Skeletal muscle tissue (tissue), 4 donors: ENCODE measurements around the gene SLC27A2. TPM values are rescaled to one million over a fixed set of nuclear protein-coding genes. Genes with fewer than 3 reads are reported as not detected.
"Not testable (repeated sequence)": the region's sequence is repeated elsewhere in the genome, so short reads cannot be mapped to it uniquely, and the experiment has no call there.

ENCODE experiments used
- H3K27ac ChIP-seq: one replicate; pipeline ENCODE4 v1.7.0; 2013; ENCODE audit warnings: mild to moderate bottlenecking, low read depth, low read length, inconsistent platforms
- H3K27me3 ChIP-seq, 3 donors: one replicate each; pipeline ENCODE4 v1.7.0; 2013; ENCODE audit warnings: low read length in 3 of 3; ENCODE audit not compliant: control insufficient read depth in 3 of 3, insufficient read depth in 3 of 3
- H3K36me3 ChIP-seq, 3 donors: one replicate each; pipeline ENCODE4 v1.7.0; 2013; ENCODE audit warnings: low read length in 3 of 3; ENCODE audit not compliant: control insufficient read depth in 3 of 3, insufficient read depth in 3 of 3
- H3K4me1 ChIP-seq, 3 donors: one replicate each; pipeline ENCODE4 v1.7.0; 2013; ENCODE audit warnings: low read length in 3 of 3, mild to moderate bottlenecking in 3 of 3; ENCODE audit not compliant: control insufficient read depth in 3 of 3, insufficient read depth in 3 of 3
- H3K4me3 ChIP-seq, 3 donors: one replicate each; pipeline ENCODE4 v1.7.0; 2013; ENCODE audit warnings: low read length in 3 of 3
- H3K9ac ChIP-seq, 3 donors: one replicate each; pipeline ENCODE4 v1.7.0; 2013; ENCODE audit warnings: low read length in 3 of 3, mild to moderate bottlenecking in 3 of 3, moderate library complexity in 2 of 3, low read depth in 1 of 3
- H3K9me3 ChIP-seq, 3 donors: one replicate each; pipeline ENCODE4 v1.7.0; 2013; ENCODE audit warnings: low read length in 3 of 3; ENCODE audit not compliant: control insufficient read depth in 3 of 3
- total RNA-seq: library from RNA; depleted of rRNA; stranded (reverse); fragments of >200 nt; gene quantifications from one replicate; pipeline ENCODE4 v1.2.3, GENCODE V29; 2014
- donor health status: Osteomylitis.

The SLC27A2 gene
- total RNA-seq, 1 donor from 2014 or later: under 0.01 TPM

GRCh38 chr15:50162969-50163718 is 18.9 kb upstream of the SLC27A2 start:
- H3K9ac ChIP-seq: no peak overlapping the region
- H3K36me3 ChIP-seq: no peaks in the 10 kb centered on the region
- no peaks in the 10 kb centered on the region for H3K4me1 ChIP-seq
- H3K4me3 ChIP-seq: no peak overlapping the region
- no peaks in the 10 kb centered on the region for H3K9me3 ChIP-seq
- peaks cover 0 to 3% (median 0%) of the 10 kb centered on the region in 3 donors for H3K27me3 ChIP-seq
- H3K27ac ChIP-seq: no peak overlapping the region

- no peak overlapping the region for H3K4me3 ChIP-seq
- no peaks in the 10 kb centered on the region for H3K36me3 ChIP-seq
- no peaks in the 10 kb centered on the region for H3K9me3 ChIP-seq
- no peak overlapping the region for H3K9ac ChIP-seq
- no peaks in the 10 kb centered on the region for H3K4me1 ChIP-seq
- no peak overlapping the region for H3K27ac ChIP-seq
- peaks cover 0 to 3% (median 0%) of the 10 kb centered on the region in 3 donors for H3K27me3 ChIP-seq
Measured at GRCh38 chr15:50163719-50164410, 18.1 kb upstream of the SLC27A2 start.

DNA sequence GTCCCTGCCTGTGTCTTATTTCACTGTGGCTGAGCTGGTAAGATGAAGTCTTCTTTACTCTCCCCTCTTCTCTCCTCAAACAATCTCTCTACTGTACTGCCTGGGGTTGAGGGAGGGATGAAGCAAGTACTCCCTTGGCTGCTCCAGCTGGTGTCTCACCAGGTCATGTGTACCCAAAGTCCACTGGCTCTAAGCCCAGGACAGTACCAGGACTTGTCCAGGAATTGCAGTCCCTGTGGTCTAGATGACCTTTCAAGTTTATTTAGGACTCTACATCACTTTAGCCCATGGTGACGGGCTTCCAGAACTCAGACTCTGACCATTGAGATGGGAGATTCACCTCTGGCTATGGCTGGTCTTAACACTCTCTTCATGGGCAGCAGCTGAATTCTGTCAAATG is 17.5 kb upstream of the SLC27A2 start:
- no peak overlapping the region for H3K9ac ChIP-seq
- H3K4me1 ChIP-seq: no peaks in the 10 kb centered on the region
- no peaks in the 10 kb centered on the region for H3K36me3 ChIP-seq
- no peak overlapping the region for H3K27ac ChIP-seq
- H3K27me3 ChIP-seq: peaks cover 0 to 3% (median 0%) of the 10 kb centered on the region in 3 donors
- no peaks in the 10 kb centered on the region for H3K9me3 ChIP-seq
- H3K4me3 ChIP-seq: no peak overlapping the region

- Histone ChIP-seq H3K9me3 (no peaks in the 10 kb centered on the region), H3K4me1 (no peaks in the 10 kb centered on the region), H3K4me3 (no peak overlapping the region), H3K9ac (no peak overlapping the region), H3K27ac (no peak overlapping the region), H3K36me3 (no peaks in the 10 kb centered on the region), H3K27me3 (peaks cover 0 to 3% (median 0%) of the 10 kb centered on the region in 3 donors)
Measured at GRCh38 chr15:50166216-50166615, 15.8 kb upstream of the SLC27A2 start.

DNA sequence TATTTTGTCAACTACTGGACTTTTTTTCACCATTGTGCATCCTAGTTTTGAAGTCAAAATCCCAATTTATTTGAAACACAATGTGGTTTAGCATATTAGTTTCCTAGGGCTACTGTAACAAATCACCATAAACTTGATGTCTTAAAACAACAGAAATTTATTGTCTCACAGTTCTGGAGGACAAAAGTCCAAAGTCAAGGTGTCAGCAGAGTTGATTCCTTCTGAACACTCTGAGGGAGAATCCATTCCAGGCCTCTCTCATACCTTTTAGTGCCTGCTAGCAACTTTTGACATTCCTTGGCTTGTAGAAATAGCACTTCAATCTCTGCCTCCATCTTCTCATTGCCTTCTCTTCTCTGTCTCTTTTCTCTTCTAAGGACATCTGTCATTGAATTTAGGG is 14.9 kb upstream of the SLC27A2 start:
- Histone ChIP-seq H3K9ac (no peak overlapping the region), H3K4me1 (no peaks in the 10 kb centered on the region), H3K4me3 (no peak overlapping the region), H3K36me3 (no peaks in the 10 kb centered on the region), H3K27ac (no peak overlapping the region), H3K27me3 (peaks cover 0 to 3% (median 0%) of the 10 kb centered on the region in 3 donors), H3K9me3 (no peaks in the 10 kb centered on the region)

- Histone ChIP-seq H3K36me3 (no peaks in the 10 kb centered on the region), H3K9me3 (no peaks in the 10 kb centered on the region), H3K4me1 (no peaks in the 10 kb centered on the region), H3K27ac (no peak overlapping the region), H3K4me3 (no peak overlapping the region), H3K9ac (no peak overlapping the region), H3K27me3 (peaks cover 0 to 2% (median 0%) of the 10 kb centered on the region in 3 donors)
Measured at GRCh38 chr15:50168379-50168778, 13.6 kb upstream of the SLC27A2 start.

GRCh38 chr15:50168783-50169411 is 13.1 kb upstream of the SLC27A2 start:
- Histone ChIP-seq H3K4me3 (no peak overlapping the region), H3K27me3 (no peaks in the 10 kb centered on the region), H3K9ac (no peak overlapping the region), H3K4me1 (no peaks in the 10 kb centered on the region), H3K36me3 (no peaks in the 10 kb centered on the region), H3K9me3 (no peaks in the 10 kb centered on the region), H3K27ac (no peak overlapping the region)

DNA sequence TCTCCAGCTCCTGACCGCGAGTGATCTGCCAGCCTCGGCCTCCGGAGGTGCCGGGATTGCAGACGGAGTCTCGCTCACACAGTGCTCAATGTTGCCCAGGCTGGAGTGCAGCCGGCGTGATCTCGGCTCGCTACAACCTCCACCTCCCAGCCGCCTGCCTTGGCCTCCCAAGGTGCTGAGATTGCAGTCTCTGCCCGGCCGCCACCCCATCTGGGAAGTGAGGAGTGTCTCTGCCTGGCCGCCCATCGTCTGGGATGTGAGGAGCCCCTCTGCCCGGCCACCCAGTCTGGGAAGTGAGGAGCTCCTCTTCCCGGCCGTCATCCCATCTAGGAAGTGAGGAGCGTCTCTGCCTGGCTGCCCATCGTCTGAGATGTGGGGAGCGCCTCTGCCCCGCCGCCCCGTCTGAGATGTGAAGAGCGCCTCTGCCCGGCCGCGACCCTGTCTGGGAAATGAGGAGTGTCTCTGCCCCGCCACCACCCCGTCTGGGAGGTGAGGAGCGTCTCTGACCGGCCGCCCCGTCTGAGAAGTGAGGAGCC is 9.6 kb upstream of the SLC27A2 start:
- H3K27me3 ChIP-seq, H3K4me3 ChIP-seq, H3K36me3 ChIP-seq, H3K9me3 ChIP-seq, H3K4me1 ChIP-seq, H3K27ac ChIP-seq, H3K9ac ChIP-seq: not testable (repeated sequence)

GRCh38 chr15:50176869-50177268 is 5.1 kb upstream of the SLC27A2 start:
- Histone ChIP-seq H3K36me3 (no peaks in the 10 kb centered on the region), H3K9me3 (no peaks in the 10 kb centered on the region), H3K4me3 (no peak overlapping the region), H3K4me1 (peaks cover 0 to 1% (median under 1%) of the 10 kb centered on the region in 3 donors), H3K9ac (no peak overlapping the region), H3K27ac (no peak overlapping the region), H3K27me3 (peaks cover 4 to 14% (median 5%) of the 10 kb centered on the region in 3 donors)

DNA sequence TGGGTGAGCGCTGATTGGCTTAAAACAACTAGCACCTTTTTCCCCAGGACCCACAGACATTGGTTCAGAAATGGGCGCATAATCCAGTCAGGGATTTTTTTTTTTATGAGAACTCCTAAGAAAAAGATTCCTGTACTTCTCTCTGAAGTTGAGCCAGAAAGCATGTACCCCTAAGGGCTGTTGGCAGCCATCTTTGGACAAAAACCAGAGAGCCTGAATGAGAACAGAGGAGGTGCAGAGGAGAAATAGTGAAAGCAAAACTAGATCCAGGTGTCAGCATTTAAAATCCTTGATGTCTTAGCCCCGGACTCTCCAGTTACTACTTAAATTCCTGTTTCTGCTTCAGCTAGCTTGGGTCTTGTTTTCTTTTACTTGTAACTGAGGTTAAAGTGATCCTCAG is 1.9 kb upstream of the SLC27A2 start:
- Histone ChIP-seq H3K36me3 (no peaks in the 10 kb centered on the region), H3K27me3 (peaks cover 23 to 33% (median 26%) of the 10 kb centered on the region in 3 donors), H3K9me3 (no peaks in the 10 kb centered on the region), H3K27ac (no peak overlapping the region), H3K4me3 (no peak overlapping the region), H3K9ac (no peak overlapping the region), H3K4me1 (peaks cover 7 to 13% (median 9%) of the 10 kb centered on the region in 3 donors)
